Measurements from ENCODE around the gene KRTAP5-7. TPM values are rescaled to one million over a fixed set of nuclear protein-coding genes. Genes with fewer than 3 reads are reported as not detected.

KRTAP5-7 gene
- polyA plus RNA-seq, 2 donors, result 0.20 TPM; not detected in 1

DNA sequence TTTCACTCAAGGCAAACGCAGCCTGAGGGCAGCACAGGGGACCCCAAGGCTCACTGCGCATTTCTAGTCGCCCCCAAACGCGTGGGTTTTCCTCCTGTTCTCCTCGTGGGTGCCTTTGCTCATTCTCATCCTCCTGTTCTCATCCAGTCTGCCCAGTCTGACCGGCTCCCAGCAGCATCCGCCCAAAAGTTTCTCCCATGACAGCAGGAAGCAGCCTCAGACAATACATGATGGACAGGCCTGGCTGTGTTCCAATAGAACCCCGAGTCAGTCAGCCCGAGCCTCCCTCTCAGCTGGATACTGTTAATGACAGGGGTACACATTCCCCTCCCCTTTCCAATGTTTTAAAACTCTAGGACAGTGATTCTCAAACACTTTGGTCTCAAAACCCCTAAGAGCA is 22.5 kb upstream of the KRTAP5-7 start:
- whole genome bisulfite sequencing, 2 donors, result 61 to 62% methylated on average over 10 of the region's 10 CpGs
- Histone ChIP-seq H3K36me3 (ENCODE audit: control insufficient read depth in 2 of 2, insufficient read depth in 2 of 2, low read length in 1 of 2) (peaks cover 10 to 21% of the 10 kb centered on the region in 2 donors), H3K9me3 (ENCODE audit: control insufficient read depth in 2 of 2, insufficient read depth in 1 of 2, low read depth in 1 of 2, low read length in 1 of 2) (peaks cover 0 to 3% of the 10 kb centered on the region in 2 donors), H3K4me1 (ENCODE audit: control insufficient read depth in 2 of 2, insufficient read depth in 2 of 2, low read length in 1 of 2) (peaks cover 3 to 4% of the 10 kb centered on the region in 2 donors), H3K27me3 (ENCODE audit: control insufficient read depth in 1 of 2, insufficient read depth in 2 of 2, low read length in 2 of 2) (no peaks in the 10 kb centered on the region), H3K27ac (ENCODE audit: low read depth in 2 of 2, low read length in 1 of 2) (no peak overlapping the region), H3K4me3 (ENCODE audit: low read depth in 1 of 2, low read length in 2 of 2) (no peak overlapping the region)

DNA sequence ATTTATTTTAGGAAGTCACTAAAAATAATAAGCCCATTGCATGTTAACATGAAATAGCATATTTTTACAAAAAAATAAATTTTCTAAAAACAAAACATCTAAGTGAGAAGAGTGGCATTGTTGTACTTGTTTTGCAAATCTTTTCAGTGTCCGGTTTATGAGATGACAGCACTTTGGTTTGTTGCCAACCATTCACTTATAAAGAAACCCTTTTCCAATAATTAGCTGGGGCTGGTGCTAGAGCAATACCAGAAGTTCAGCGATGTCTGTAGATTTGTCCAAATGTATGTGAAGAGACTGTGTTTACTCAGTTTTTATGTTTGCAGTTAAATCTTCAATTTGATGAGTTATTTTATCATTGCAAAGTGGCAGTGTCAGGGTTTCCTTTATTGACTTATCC is 22.1 kb upstream of the KRTAP5-7 start:
- peaks cover 0 to 3% of the 10 kb centered on the region in 2 donors for H3K9me3 ChIP-seq (ENCODE audit: control insufficient read depth in 2 of 2, insufficient read depth in 1 of 2, low read depth in 1 of 2, low read length in 1 of 2)
- H3K36me3 ChIP-seq (ENCODE audit: control insufficient read depth in 2 of 2, insufficient read depth in 2 of 2, low read length in 1 of 2), result peaks cover 10 to 21% of the 10 kb centered on the region in 2 donors
- no peak overlapping the region for H3K27ac ChIP-seq (ENCODE audit: low read depth in 2 of 2, low read length in 1 of 2)
- WGBS, 2 donors, result 48 to 56% methylated on average over 2 of the region's 2 CpGs
- H3K4me3 ChIP-seq (ENCODE audit: low read depth in 1 of 2, low read length in 2 of 2), result no peak overlapping the region
- no peaks in the 10 kb centered on the region for H3K27me3 ChIP-seq (ENCODE audit: control insufficient read depth in 1 of 2, insufficient read depth in 2 of 2, low read length in 2 of 2)
- H3K4me1 ChIP-seq (ENCODE audit: control insufficient read depth in 2 of 2, insufficient read depth in 2 of 2, low read length in 1 of 2), result peaks cover 3 to 4% of the 10 kb centered on the region in 2 donors

DNA sequence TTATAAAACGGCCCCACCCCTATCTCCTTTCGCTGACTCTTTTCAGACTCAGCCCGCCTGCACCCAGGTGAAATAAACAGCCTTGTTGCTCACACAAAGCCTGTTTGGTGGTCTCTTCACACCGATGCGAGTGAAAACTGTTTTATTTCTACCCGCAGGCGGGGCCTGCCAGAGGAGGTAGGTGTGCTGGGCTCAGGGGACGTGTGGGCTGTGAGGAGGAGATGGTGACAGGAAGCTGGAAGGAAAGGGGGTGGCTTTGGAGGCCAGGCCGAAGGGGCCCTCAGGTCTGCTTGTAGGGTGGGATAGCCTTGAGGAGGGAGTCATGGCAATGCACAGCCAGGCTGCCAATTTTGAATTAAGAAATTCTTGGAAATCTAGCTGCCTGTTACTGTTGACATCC is 21.3 kb upstream of the KRTAP5-7 start:
- Histone ChIP-seq H3K9me3 (ENCODE audit: control insufficient read depth in 2 of 2, insufficient read depth in 1 of 2, low read depth in 1 of 2, low read length in 1 of 2) (peaks cover 2 to 5% of the 10 kb centered on the region in 2 donors), H3K27me3 (ENCODE audit: control insufficient read depth in 1 of 2, insufficient read depth in 2 of 2, low read length in 2 of 2) (no peaks in the 10 kb centered on the region), H3K4me3 (ENCODE audit: low read depth in 1 of 2, low read length in 2 of 2) (no peak overlapping the region), H3K36me3 (ENCODE audit: control insufficient read depth in 2 of 2, insufficient read depth in 2 of 2, low read length in 1 of 2) (peaks cover 10 to 17% of the 10 kb centered on the region in 2 donors), H3K27ac (ENCODE audit: low read depth in 2 of 2, low read length in 1 of 2) (no peak overlapping the region), H3K4me1 (ENCODE audit: control insufficient read depth in 2 of 2, insufficient read depth in 2 of 2, low read length in 1 of 2) (peaks cover 3 to 4% of the 10 kb centered on the region in 2 donors)
- 83 to 90% methylated on average over 9 of the region's 9 CpGs for WGBS, 2 donors

DNA sequence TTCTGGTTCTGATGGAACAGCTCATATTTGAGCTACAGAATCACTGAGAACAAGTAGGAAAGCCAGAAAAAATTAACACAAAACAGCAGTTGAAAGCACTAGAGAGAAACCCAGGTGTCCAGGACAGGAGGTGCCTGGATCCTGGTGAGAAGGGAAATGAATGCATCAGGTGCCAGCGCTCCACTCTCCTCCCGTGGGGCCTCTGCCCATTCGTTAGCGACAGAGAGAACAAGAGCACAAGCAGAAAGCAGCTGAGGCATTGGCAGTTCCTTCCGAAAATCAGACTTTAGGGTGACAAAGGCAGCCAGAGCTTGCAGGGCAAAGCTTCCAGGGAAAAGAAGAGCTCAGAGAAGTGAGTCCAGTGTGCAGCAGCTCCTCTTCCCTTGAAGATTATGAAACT is 20.0 kb upstream of the KRTAP5-7 start:
- Histone ChIP-seq H3K4me1 (ENCODE audit: control insufficient read depth in 2 of 2, insufficient read depth in 2 of 2, low read length in 1 of 2) (peaks cover 3 to 4% of the 10 kb centered on the region in 2 donors), H3K27ac (ENCODE audit: low read depth in 2 of 2, low read length in 1 of 2) (no peak overlapping the region), H3K36me3 (ENCODE audit: control insufficient read depth in 2 of 2, insufficient read depth in 2 of 2, low read length in 1 of 2) (peaks cover 0 to 4% of the 10 kb centered on the region in 2 donors), H3K4me3 (ENCODE audit: low read depth in 1 of 2, low read length in 2 of 2) (no peak overlapping the region), H3K27me3 (ENCODE audit: control insufficient read depth in 1 of 2, insufficient read depth in 2 of 2, low read length in 2 of 2) (no peaks in the 10 kb centered on the region), H3K9me3 (ENCODE audit: control insufficient read depth in 2 of 2, insufficient read depth in 1 of 2, low read depth in 1 of 2, low read length in 1 of 2) (peaks cover 4 to 6% of the 10 kb centered on the region in 2 donors)
- WGBS, 2 donors, result 93 to 94% methylated on average over 5 of the region's 5 CpGs

DNA sequence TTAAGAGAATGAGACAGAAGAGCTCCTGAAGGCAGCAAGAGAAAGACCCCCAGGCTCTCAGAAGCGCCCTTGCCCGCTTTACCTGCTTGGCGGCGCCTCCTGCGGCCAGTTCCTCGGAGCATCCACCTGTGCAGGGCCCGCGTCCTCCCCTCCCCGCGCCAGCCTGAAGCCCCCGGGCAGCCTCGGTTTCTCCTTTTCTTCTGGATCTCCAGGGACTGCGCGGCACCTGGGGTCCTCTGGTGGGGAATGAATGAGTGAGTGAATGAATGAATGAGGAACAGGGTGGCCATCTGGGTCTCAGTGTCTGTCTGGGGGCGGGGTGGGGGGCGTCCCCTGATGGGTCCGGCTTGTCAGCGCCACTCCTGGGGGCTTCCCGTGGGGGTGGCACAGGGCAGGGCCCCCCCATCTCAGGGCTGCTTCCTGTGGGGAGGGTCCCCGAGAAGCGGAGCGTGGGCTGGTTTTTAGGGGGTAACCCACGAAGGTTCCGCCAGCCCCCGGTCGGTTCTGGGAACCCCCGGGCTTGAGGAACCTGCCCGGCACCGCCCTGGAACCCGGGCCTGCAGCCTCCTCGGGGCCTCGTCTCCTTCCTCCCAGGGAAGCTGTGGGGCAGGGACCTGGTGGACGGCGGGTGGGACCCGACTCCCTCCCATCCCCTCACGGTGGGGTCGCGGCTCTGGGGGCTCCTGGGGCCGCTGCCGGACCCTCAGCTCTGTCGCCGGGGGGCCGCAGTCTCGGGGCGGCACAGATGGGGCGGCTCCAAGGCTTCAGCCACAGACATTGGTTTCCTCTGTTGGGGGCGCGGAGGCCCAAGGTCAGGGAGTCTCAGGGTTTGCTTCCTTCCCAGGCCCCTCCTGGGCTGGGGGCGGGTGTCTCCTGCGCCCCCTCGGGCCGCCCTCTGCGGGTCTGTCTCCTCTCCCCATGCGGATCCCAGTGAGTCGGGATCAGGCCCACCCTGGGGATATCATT is 8.3 kb upstream of the KRTAP5-7 start:
- H3K36me3 ChIP-seq (ENCODE audit: control insufficient read depth in 2 of 2, insufficient read depth in 2 of 2, low read length in 1 of 2), result no peaks in the 10 kb centered on the region
- H3K27me3 ChIP-seq (ENCODE audit: control insufficient read depth in 1 of 2, insufficient read depth in 2 of 2, low read length in 2 of 2), result no peaks in the 10 kb centered on the region
- no peak overlapping the region for H3K27ac ChIP-seq (ENCODE audit: low read depth in 2 of 2, low read length in 1 of 2)
- WGBS, 2 donors, result 94 to 96% methylated on average over 52 to 55 of the region's 55 CpGs
- no peaks in the 10 kb centered on the region for H3K9me3 ChIP-seq (ENCODE audit: control insufficient read depth in 2 of 2, insufficient read depth in 1 of 2, low read depth in 1 of 2, low read length in 1 of 2)
- H3K4me1 ChIP-seq (ENCODE audit: control insufficient read depth in 2 of 2, insufficient read depth in 2 of 2, low read length in 1 of 2), result no peaks in the 10 kb centered on the region
- H3K4me3 ChIP-seq (ENCODE audit: low read depth in 1 of 2, low read length in 2 of 2), result no peak overlapping the region

DNA sequence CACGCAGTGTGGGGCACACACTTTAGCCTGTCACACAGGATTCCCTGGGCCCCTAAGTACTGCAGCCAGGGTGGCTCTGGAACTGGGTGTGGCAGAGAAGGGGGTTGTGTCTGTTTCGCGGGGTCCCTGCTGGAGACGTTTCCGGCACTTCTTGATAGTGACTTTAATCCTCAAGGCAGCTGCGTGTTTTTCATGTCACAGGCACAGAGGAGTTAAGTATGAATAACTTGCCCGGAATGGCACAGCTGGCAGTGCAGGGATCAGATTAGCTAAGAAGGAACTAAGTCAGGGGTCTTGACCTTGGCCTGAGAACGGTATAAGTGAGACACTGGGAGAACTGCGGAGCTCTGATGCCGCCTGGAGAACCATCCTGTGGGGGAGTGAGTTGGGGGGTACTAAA is 7.5 kb upstream of the KRTAP5-7 start:
- no peaks in the 10 kb centered on the region for H3K27me3 ChIP-seq (ENCODE audit: control insufficient read depth in 1 of 2, insufficient read depth in 2 of 2, low read length in 2 of 2)
- H3K4me3 ChIP-seq (ENCODE audit: low read depth in 1 of 2, low read length in 2 of 2), result no peak overlapping the region
- no peaks in the 10 kb centered on the region for H3K4me1 ChIP-seq (ENCODE audit: control insufficient read depth in 2 of 2, insufficient read depth in 2 of 2, low read length in 1 of 2)
- no peak overlapping the region for H3K27ac ChIP-seq (ENCODE audit: low read depth in 2 of 2, low read length in 1 of 2)
- no peaks in the 10 kb centered on the region for H3K36me3 ChIP-seq (ENCODE audit: control insufficient read depth in 2 of 2, insufficient read depth in 2 of 2, low read length in 1 of 2)
- 74 to 80% methylated on average over 10 of the region's 10 CpGs for WGBS, 2 donors
- no peaks in the 10 kb centered on the region for H3K9me3 ChIP-seq (ENCODE audit: control insufficient read depth in 2 of 2, insufficient read depth in 1 of 2, low read depth in 1 of 2, low read length in 1 of 2)

DNA sequence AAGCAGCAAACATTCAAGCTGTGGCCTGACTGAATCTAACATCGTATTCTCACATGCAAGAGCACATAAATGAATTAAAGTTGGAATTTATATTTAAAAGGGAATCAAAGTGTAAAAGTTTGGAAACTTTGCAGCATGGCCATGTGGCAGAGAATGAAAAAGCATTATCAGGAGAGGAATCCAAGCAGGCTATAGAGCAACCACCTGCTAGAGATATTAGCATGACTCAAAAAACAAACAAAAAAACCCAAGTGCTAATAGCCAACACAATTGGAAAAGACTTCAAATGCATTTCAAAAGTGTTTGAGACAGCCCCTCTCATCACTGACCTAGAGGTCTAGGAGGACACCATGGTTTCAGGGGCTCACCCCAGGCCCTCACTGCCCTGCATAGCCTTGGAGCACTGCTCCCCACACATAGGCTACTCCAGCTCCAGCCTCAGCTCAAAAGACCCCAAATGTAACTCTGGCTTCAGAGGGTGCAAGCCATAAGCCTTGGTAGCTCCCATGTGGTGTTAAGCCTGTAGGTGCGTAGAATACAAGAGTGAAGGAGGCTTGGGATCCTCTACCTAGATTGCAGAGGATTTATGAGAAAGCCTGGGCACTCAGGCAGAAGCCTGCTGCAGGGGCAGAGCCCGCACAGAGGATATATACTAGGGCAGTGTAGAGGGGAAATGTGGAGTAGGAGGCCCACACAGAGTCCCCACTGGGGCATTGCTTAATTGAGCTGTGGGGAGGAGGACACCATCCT is 1.7 kb upstream of the KRTAP5-7 start:
- Histone ChIP-seq H3K36me3 (ENCODE audit: control insufficient read depth in 2 of 2, insufficient read depth in 2 of 2, low read length in 1 of 2) (no peaks in the 10 kb centered on the region), H3K4me3 (ENCODE audit: low read depth in 1 of 2, low read length in 2 of 2) (no peak overlapping the region), H3K27me3 (ENCODE audit: control insufficient read depth in 1 of 2, insufficient read depth in 2 of 2, low read length in 2 of 2) (no peaks in the 10 kb centered on the region), H3K27ac (ENCODE audit: low read depth in 2 of 2, low read length in 1 of 2) (no peak overlapping the region), H3K9me3 (ENCODE audit: control insufficient read depth in 2 of 2, insufficient read depth in 1 of 2, low read depth in 1 of 2, low read length in 1 of 2) (peaks cover 0 to 3% of the 10 kb centered on the region in 2 donors), H3K4me1 (ENCODE audit: control insufficient read depth in 2 of 2, insufficient read depth in 2 of 2, low read length in 1 of 2) (no peaks in the 10 kb centered on the region)
- 62 to 66% methylated on average over 3 of the region's 3 CpGs for WGBS, 2 donors

DNA sequence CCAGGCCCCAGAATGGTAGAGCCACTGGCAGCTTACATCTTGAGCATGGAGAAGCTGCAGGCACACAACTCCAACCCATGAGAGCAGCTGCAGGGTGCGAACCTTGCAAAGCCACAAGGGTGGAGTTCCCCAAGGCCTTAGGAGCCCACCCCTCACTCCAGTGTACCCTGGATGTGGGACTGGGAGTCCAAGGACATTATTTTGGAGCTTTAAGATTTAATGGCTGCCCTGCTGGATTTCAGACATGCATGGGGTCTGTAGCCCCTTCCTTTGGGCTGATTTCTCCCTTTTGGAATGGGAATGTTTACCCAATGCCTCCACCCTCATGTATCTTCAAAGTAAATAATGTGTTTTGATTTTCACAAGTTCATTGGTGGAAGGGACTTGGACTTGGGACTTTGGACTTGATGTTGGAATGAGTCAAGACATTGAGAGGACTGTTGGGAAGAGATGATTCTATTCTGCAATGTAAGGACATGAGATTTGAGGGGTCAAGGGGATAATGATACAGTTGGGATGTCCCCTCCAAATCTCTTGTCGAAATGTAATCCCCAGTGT is 1.1 kb upstream of the KRTAP5-7 start:
- Histone ChIP-seq H3K4me1 (ENCODE audit: control insufficient read depth in 2 of 2, insufficient read depth in 2 of 2, low read length in 1 of 2) (no peaks in the 10 kb centered on the region), H3K4me3 (ENCODE audit: low read depth in 1 of 2, low read length in 2 of 2) (no peak overlapping the region), H3K27ac (ENCODE audit: low read depth in 2 of 2, low read length in 1 of 2) (no peak overlapping the region), H3K9me3 (ENCODE audit: control insufficient read depth in 2 of 2, insufficient read depth in 1 of 2, low read depth in 1 of 2, low read length in 1 of 2) (peaks cover 0 to 3% of the 10 kb centered on the region in 2 donors), H3K36me3 (ENCODE audit: control insufficient read depth in 2 of 2, insufficient read depth in 2 of 2, low read length in 1 of 2) (no peaks in the 10 kb centered on the region), H3K27me3 (ENCODE audit: control insufficient read depth in 1 of 2, insufficient read depth in 2 of 2, low read length in 2 of 2) (no peaks in the 10 kb centered on the region)
- WGBS, 2 donors, result 85 to 88% methylated on average over 2 of the region's 2 CpGs

DNA sequence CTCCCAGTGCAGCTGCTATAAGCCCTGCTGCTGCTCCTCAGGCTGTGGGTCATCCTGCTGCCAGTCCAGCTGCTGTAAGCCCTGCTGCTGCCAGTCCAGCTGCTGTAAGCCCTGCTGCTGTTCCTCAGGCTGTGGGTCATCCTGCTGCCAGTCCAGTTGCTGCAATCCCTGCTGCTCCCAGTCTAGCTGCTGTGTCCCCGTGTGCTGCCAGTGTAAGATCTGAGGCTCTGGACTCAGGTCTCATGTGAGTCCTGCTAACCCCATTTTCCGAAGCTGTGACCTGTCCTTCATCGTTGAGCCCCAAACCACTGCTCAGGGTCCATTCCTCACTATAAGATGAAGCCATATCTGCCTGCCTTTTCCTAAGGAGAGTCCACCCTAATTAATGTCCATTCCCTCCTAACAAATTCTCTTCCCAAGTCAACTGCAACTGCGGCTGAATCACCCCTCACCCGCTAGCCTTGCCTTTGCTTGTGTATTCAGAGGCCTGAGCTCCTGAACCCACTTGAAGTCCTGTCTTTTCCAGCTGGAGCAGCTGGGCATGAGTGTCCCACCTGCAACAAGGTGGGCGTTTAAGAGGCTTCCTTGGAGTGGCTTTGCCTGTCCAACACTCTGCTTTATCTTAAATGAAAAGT is 626 bp downstream of the KRTAP5-7 start:
- no peaks in the 10 kb centered on the region for H3K27me3 ChIP-seq (ENCODE audit: control insufficient read depth in 1 of 2, insufficient read depth in 2 of 2, low read length in 2 of 2)
- 84 to 90% methylated on average over 6 of the region's 6 CpGs for WGBS, 2 donors

More for the DNA sequence above, 626 bp downstream of the KRTAP5-7 start:
- Histone ChIP-seq H3K4me3 (ENCODE audit: low read depth in 1 of 2, low read length in 2 of 2) (no peak overlapping the region), H3K9me3 (ENCODE audit: control insufficient read depth in 2 of 2, insufficient read depth in 1 of 2, low read depth in 1 of 2, low read length in 1 of 2) (peaks cover 0 to 3% of the 10 kb centered on the region in 2 donors), H3K36me3 (ENCODE audit: control insufficient read depth in 2 of 2, insufficient read depth in 2 of 2, low read length in 1 of 2) (no peaks in the 10 kb centered on the region), H3K4me1 (ENCODE audit: control insufficient read depth in 2 of 2, insufficient read depth in 2 of 2, low read length in 1 of 2) (no peaks in the 10 kb centered on the region), H3K27ac (ENCODE audit: low read depth in 2 of 2, low read length in 1 of 2) (no peak overlapping the region)

Measured in esophagus (tissue), 2 donors.